ENCODE data around the gene PDSS2. TPM values are rescaled to one million over a fixed set of nuclear protein-coding genes. Genes with fewer than 3 reads are reported as not detected.

Gene PDSS2
- total RNA-seq, 1 experiment from 2014 or later = 12.1 TPM

- Histone ChIP-seq H3K4me2 (ENCODE audit: insufficient read depth, insufficient read length, low read length) (no peak overlapping the region), H3K23me2 (ENCODE audit: insufficient read length, low read depth, low read length, poor library complexity, severe bottlenecking) (no peaks in the 10 kb centered on the region), H3K18ac (ENCODE audit: insufficient read length, low read depth, low read length) (no peak overlapping the region), H3K4ac (ENCODE audit: low read depth, low read length) (no peak overlapping the region), H3K27me3 (ENCODE audit: insufficient read depth, low read length) (no peaks in the 10 kb centered on the region), H3K14ac (ENCODE audit: insufficient read depth, low read length) (no peak overlapping the region), H2BK120ac (ENCODE audit: low read depth, low read length, poor library complexity, severe bottlenecking) (no peak overlapping the region), H3K79me2 (ENCODE audit: insufficient read depth, low read length) (no peaks in the 10 kb centered on the region), H3K23ac (ENCODE audit: insufficient read length, low read depth, low read length) (no peak overlapping the region), H3T11ph (ENCODE audit: low read length) (no peak overlapping the region), H2BK20ac (ENCODE audit: low read depth, low read length, poor library complexity, severe bottlenecking) (no peak overlapping the region), H2BK15ac (ENCODE audit: low read depth, low read length) (no peak overlapping the region), H2AK5ac (ENCODE audit: insufficient read length, low read length) (no peak overlapping the region), H3K9me3 (ENCODE audit: control insufficient read depth, low read depth, low read length) (no peaks in the 10 kb centered on the region), H4K8ac (replicated peaks; ENCODE audit: insufficient read length, low read depth, low read length) (no peak overlapping the region), H2BK5ac (ENCODE audit: insufficient read length, low read length) (no peak overlapping the region), H4K91ac (ENCODE audit: insufficient read length, low read depth, low read length) (no peak overlapping the region), H3K9ac (ENCODE audit: extremely low read depth, insufficient read length, low read length) (no peak overlapping the region), H2AFZ (ENCODE audit: low read length) (no peak overlapping the region), H3K27ac (ENCODE audit: insufficient read length, low read depth, low read length) (no peak overlapping the region), H4K5ac (ENCODE audit: insufficient read length, low read depth, low read length) (no peak overlapping the region), H3K56ac (ENCODE audit: insufficient read length, low read depth, low read length) (no peak overlapping the region), H2BK12ac (ENCODE audit: insufficient read length, low read depth, low read length) (no peak overlapping the region), H4K20me1 (ENCODE audit: control insufficient read depth, insufficient read depth, insufficient read length) (no peaks in the 10 kb centered on the region), H3K4me1 (ENCODE audit: insufficient read depth, low read length) (peaks cover 6% of the 10 kb centered on the region), H3K79me1 (ENCODE audit: insufficient read depth, low read depth, low read length, poor library complexity, severe bottlenecking) (no peaks in the 10 kb centered on the region)
- no peak for TF ChIP-seq CTCF (conservative IDR thresholded peaks at IDR 0.05)
- Mint-ChIP-seq H3K27me3 (ENCODE audit: low read depth) (no peaks in the 10 kb centered on the region), H3K4me3 (no peak overlapping the region), H3K4me1 (peaks cover 47 to 50% of the 10 kb centered on the region in 2 experiments), H3K36me3 (ENCODE audit: insufficient read depth in 1 of 3, low read depth in 3 of 3) (peaks cover 0 to 1% (median 0%) of the 10 kb centered on the region in 3 experiments; a peak in 1 of 7 replicates), H3K9me3 (no peaks in the 10 kb centered on the region), H3K27ac (peak overlapping the region in 1 of 3 experiments; percentile 38; a peak in 2 of 7 replicates)
- DNase-seq = no peak
Measured at GRCh38 chr6:107413966-107414645, 45.3 kb downstream of the PDSS2 start.
